GM18951 (cell line): ENCODE measurements around the gene ITGB4.

Experiments used
- POLR2A ChIP-seq: IDR thresholded peaks from 4 replicates; pipeline ENCODE4 v1.6.1; 2011; ENCODE audit warnings: mild to moderate bottlenecking; ENCODE audit not compliant: insufficient read length, insufficient read depth; ENCODE audit errors: extremely low read depth
- in situ Hi-C: fragments of 300-500 bp; cut with MboI; formaldehyde crosslinking; loops from one replicate; pipeline ENCODE4 v1.12.0; 2022; ENCODE audit warnings: low sequenced_read_pairs, mixed read lengths, inconsistent platforms; ENCODE audit not compliant: unreplicated experiment

The ITGB4 gene

GRCh38 chr17:75779250-75779986 is 58.2 kb downstream of the ITGB4 start:
- TF ChIP-seq POLR2A: peak; percentile 100
- in situ Hi-C loops: no loop called here

DNA sequence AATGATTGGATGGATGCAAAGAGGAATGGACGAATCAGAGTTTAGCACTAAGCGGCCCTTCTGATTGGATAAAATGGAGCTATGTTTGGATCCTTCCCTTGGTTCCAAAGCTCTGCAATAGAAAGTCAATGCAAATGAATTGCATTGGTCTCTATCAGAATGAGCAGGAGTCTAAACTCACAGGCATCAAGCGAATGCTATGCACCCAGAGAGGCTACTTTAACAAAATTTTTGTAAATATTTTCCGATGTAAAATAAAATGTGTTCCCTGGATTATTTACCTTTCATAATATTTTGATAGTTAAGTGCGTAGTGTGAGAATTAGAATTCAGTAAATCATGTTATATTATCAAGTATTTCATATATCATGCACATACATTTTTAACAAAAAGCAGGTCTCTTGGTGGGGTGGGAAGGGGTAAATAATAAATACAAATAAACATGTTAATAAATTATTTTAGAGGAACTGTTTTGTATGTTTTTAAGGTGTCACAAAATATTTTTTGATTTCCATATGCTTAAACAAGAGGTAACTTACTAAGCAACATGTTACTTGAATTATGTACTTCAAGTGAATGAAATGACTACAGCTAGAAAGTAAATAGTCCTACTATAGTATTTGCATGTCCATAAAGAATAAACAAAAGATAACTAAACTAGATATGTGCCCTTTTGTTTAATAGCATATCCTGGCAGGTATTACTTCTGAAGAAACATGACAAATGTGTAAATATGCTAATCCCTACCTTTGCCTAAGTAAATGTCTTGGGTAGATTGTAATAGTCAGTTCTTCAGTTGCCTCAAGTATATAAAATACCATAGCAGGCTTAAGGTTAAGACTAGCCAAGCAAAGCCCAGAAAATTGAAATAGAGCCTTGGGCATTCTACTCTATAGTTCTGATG is 59.0 kb downstream of the ITGB4 start:
- no peak for TF ChIP-seq POLR2A
- in situ Hi-C loops: no loop called here

DNA sequence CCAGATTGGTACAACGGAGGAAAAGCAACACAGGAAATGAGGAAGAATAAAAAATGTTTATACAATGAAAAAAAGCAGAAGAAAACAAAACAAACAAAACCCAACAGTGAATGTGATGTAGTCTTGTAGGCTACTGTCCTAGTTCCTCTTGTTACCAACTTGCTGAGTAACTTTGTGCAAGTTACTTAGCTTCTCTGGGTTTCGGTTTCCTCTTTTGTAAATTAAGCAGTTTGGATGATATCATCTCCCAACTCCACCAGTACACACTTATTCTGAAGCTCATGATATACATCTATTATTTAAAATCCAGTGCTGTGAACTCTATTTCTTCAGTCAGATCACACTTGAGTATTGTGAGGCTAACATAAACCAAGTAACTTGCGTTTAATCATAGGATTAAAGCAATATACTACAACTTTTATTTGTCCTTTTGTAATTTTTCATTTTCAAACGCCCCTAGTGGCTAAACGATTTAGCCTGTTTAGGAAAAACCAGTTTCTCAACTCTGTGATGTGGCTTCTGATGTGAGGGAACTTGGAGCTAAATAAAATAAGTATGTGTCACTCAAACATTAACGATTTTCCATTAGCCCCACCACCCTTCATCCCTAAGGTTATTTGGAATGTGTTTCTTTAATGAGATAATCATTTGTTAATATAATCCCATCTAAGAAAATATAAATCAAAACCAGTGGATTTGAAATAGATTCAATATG is 62.0 kb downstream of the ITGB4 start:
- no peak for TF ChIP-seq POLR2A
- in situ Hi-C loops: no loop called here

DNA sequence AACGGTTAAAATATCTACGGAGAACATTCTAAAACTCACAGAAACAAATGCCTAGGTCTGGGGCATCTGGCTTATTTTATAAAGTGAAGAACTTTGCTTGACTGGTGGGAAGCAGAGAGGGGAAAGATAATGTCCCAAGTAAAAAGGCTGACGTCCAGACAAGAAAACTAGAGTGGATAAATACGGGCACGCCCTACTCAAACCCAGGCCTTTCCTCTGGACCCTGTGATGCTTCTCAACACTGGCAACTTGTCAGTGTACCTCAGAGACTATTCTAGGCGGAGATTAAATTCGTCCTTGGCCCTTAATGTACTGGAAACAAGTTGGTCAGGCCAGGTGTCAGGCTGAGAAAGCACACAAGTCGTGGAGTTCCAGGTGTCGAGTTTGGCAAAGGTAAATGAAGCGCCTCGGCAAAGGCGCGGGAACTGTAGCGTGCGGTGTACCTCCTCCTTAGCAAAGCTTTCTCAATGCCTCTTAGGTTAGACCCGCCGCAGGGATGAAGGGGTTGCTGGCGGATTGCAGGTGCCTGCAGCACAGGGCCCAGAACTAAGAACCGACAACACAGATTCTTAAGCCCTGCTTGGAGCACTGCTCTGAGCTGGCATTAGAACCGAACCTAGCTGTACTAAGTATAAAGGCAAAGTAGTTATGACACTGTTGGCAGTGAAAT is 62.7 kb downstream of the ITGB4 start:
- in situ Hi-C loops: no loop called here
- TF ChIP-seq POLR2A: no peak

DNA sequence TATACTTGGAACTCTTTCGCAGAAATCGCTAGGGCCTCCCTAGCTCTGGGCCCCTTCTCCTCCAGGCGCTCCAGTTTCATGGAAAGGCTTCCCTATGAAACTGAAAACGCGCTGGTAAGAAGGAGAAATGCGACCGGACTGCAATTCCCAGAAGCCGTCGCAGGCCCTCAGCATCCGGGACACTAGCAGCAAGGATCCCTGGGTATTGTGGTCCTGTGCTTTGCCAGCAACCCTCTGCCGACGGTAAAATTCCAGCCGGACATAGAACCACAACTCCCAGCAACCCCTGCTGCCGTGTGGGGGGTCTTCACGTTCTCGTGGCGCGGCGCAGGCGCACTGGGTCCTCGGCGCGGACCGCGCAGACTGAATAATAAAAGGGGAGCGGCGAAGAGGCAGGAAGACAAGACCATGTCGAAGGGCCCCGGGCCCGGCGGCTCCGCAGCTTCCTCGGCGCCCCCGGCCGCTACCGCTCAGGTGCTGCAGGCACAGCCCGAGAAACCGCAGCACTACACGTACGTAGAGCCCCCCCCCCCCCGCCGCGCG is 63.3 kb downstream of the ITGB4 start, which contains the start of gene UNK:
Gene UNK, plus strand, starts transcription at position 334 of the 543 bp plus-strand sequence. Its CDS starts 75 bp downstream, at position 409.
- in situ Hi-C loops: no loop called here
- no peak for TF ChIP-seq POLR2A

- peak; percentile 89 for TF ChIP-seq POLR2A
- in situ Hi-C loops: no loop called here
These were observed 64.0 kb downstream of the ITGB4 start for GRCh38 chr17:75785016-75785890.

GRCh38 chr17:75791254-75791653 is 70.0 kb downstream of the ITGB4 start:
- no peak for TF ChIP-seq POLR2A
- in situ Hi-C loops: no loop called here

- in situ Hi-C loops: no loop called here
- TF ChIP-seq POLR2A: no peak
These were observed 72.2 kb downstream of the ITGB4 start for GRCh38 chr17:75793460-75793859.

- in situ Hi-C loops: no loop called here
- TF ChIP-seq POLR2A: no peak
These were observed 74.8 kb downstream of the ITGB4 start for GRCh38 chr17:75795820-75796607.

DNA sequence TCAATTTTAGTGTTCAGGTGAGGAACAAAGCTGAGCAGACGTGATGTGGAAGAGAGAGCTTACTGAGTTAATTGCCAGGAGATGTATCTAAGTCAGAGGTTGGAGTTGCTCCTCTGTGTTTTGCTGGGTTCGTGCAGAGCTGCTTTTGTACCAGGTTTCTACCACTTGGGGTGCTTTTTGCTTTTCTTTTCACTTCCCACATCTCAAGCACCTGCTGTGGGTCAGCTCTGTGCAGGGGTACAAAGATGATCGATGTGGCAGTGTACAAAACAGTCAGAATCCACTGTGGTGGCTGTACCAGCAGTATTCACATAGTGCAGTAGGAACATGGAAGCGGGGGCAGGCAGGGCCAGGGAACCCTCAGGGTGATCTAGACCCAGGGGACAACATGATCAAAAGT is 78.1 kb downstream of the ITGB4 start:
- in situ Hi-C loops: no loop called here
- no peak for TF ChIP-seq POLR2A

DNA sequence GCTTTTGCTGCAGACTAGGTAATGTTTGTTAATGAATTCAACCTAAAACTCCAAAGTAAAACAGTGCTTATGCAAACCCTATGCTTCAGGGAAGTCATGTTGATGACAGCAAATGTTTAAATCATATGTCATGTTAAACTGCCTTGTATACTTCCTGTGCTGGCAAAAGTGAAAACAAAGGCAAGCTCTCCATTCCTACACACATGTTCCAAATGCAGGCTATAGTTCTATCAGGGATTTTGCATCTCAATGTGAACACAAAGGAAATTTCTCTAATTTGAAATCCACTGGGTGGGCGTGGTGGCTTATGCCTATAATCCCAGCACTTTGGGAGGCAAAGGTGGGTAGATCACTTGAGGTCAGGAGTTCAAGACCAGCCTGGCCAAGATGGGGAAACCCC is 82.6 kb downstream of the ITGB4 start:
- TF ChIP-seq POLR2A: no peak
- in situ Hi-C loops: no loop called here
